ENCODE measurements around the gene PRDM8. TPM values are rescaled to one million over a fixed set of nuclear protein-coding genes. Genes with fewer than 3 reads are reported as not detected.

Gene PRDM8
- total and polyA plus RNA-seq, 2 donors (not counting 1 experiment from before 2014, with no cell fraction given), result 20.0 to 35.6 TPM

DNA sequence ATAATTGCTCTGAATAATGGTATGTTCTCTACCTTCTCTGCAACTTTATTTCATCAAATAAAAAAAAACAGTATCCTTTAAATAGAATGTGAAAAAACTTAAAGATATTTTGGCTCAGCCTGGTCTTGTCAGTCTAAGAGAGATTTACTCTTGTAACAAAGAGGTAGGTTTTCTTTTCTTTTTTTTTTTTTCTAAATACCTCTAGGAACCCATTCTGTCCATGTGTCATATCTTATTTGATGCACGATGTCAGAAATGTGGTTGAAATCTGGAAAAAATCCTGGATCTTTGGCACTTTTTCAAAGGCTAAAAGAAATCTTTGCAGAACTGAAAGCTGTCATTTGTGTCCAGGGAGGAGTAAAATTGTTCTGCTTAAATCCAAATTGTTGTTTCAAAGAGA, 51.8 kb downstream of the PRDM8 start:
- H3K27ac Mint-ChIP-seq, result no peak overlapping the region
- DNase-seq (no peak), ATAC-seq (ENCODE audit: low read depth) (no peak)
- Histone ChIP-seq H2AFZ (ENCODE audit: insufficient read depth, low read depth, low read length, poor library complexity, severe bottlenecking) (no peak overlapping the region), H3K9ac (ENCODE audit: low read length) (no peak overlapping the region), H3K36me3 (replicated peaks in 1 of 2; ENCODE audit: control extremely low read depth in 1 of 2, control insufficient read depth in 1 of 2, extremely low read depth in 1 of 2, insufficient read depth in 2 of 2, low read length in 1 of 2) (no peaks in the 10 kb centered on the region), H3K27ac (ENCODE audit: low read length in 2 of 2) (no peak overlapping the region), H3K4me1 (ENCODE audit: control insufficient read depth in 2 of 2, insufficient read depth in 2 of 2, low read length in 2 of 2) (no peaks in the 10 kb centered on the region), H3K9me3 (ENCODE audit: control extremely low read depth in 1 of 3, control insufficient read depth in 2 of 3, insufficient read depth in 1 of 3, low read length in 2 of 3) (peaks cover 0 to 3% (median 0%) of the 10 kb centered on the region in 3 donors), H3K4me2 (replicated peaks; ENCODE audit: low read depth, low read length, poor library complexity, severe bottlenecking) (no peak overlapping the region), H4K20me1 (ENCODE audit: control insufficient read depth, insufficient read depth, low read length, poor library complexity, severe bottlenecking) (no peaks in the 10 kb centered on the region), H3K79me2 (ENCODE audit: control insufficient read depth, insufficient read depth, low read length) (no peaks in the 10 kb centered on the region), H3K4me3 (ENCODE audit: control extremely low read depth in 1 of 5, extremely low read depth in 1 of 5, insufficient read depth in 1 of 5, low read depth in 2 of 5, low read length in 4 of 5) (no peak overlapping the region), H3K27me3 (replicated peaks in 1 of 4; ENCODE audit: control extremely low read depth in 1 of 4, control insufficient read depth in 3 of 4, insufficient read depth in 4 of 4, low read length in 3 of 4) (peaks cover 0 to 5% (median 2%) of the 10 kb centered on the region in 4 experiments)
- POLR2A ChIA-PET, result no interaction called here
- H3K4me3 Mint-ChIP-seq, result no peak overlapping the region
- intact Hi-C loops (cut with micrococcal nuclease), result no loop called here
- peaks cover 28% of the 10 kb centered on the region for H3K27me3 Mint-ChIP-seq
- WGBS (ENCODE audit: insufficient coverage), result 100% methylated on average over 1 of the region's 1 CpG
- CTCF ChIA-PET, result no interaction called here
- H3K4me1 Mint-ChIP-seq, result no peaks in the 10 kb centered on the region
- no peaks in the 10 kb centered on the region for H3K9me3 Mint-ChIP-seq (ENCODE audit: insufficient read depth)
- TF ChIP-seq EZH2 (IDR thresholded peaks at IDR 0.05; ENCODE audit: borderline replicate concordance, insufficient read depth, low read depth, low read length, poor library complexity, severe bottlenecking), result no peak
- TF ChIP-seq, protein P1, sequence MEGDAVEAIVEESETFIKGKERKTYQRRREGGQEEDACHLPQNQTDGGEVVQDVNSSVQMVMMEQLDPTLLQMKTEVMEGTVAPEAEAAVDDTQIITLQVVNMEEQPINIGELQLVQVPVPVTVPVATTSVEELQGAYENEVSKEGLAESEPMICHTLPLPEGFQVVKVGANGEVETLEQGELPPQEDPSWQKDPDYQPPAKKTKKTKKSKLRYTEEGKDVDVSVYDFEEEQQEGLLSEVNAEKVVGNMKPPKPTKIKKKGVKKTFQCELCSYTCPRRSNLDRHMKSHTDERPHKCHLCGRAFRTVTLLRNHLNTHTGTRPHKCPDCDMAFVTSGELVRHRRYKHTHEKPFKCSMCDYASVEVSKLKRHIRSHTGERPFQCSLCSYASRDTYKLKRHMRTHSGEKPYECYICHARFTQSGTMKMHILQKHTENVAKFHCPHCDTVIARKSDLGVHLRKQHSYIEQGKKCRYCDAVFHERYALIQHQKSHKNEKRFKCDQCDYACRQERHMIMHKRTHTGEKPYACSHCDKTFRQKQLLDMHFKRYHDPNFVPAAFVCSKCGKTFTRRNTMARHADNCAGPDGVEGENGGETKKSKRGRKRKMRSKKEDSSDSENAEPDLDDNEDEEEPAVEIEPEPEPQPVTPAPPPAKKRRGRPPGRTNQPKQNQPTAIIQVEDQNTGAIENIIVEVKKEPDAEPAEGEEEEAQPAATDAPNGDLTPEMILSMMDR (IDR thresholded peaks at IDR 0.05), result no peak

DNA sequence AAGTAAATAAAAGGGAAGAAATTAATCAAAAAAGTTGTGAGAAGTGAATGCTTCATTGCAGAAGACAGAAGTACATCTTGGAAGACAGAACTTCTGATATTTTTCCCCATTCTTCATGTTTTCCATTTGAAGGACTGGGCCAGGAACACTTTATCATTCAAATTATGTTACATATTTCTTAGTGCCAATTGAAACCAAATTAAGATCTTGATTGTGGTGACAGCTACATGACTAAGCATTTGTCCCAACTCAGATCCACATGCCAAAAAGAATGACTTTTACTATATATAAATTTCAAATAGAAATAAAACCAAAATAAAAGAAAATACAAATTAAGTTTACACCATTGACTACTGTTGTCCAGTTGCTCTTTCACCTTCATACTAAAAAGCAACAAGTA, 55.1 kb downstream of the PRDM8 start:
- Histone ChIP-seq H4K20me1 (ENCODE audit: control insufficient read depth, insufficient read depth, low read length, poor library complexity, severe bottlenecking) (no peaks in the 10 kb centered on the region), H3K79me2 (ENCODE audit: control insufficient read depth, insufficient read depth, low read length) (no peaks in the 10 kb centered on the region), H3K4me3 (ENCODE audit: control extremely low read depth in 1 of 5, extremely low read depth in 1 of 5, insufficient read depth in 1 of 5, low read depth in 2 of 5, low read length in 4 of 5) (no peak overlapping the region), H3K4me1 (ENCODE audit: control insufficient read depth in 2 of 2, insufficient read depth in 2 of 2, low read length in 2 of 2) (no peaks in the 10 kb centered on the region), H3K27me3 (replicated peaks in 1 of 4; ENCODE audit: control extremely low read depth in 1 of 4, control insufficient read depth in 3 of 4, insufficient read depth in 4 of 4, low read length in 3 of 4) (peaks cover 0 to 16% (median 12%) of the 10 kb centered on the region in 4 experiments), H2AFZ (ENCODE audit: insufficient read depth, low read depth, low read length, poor library complexity, severe bottlenecking) (no peak overlapping the region), H3K4me2 (replicated peaks; ENCODE audit: low read depth, low read length, poor library complexity, severe bottlenecking) (no peak overlapping the region), H3K9ac (ENCODE audit: low read length) (no peak overlapping the region), H3K36me3 (replicated peaks in 1 of 2; ENCODE audit: control extremely low read depth in 1 of 2, control insufficient read depth in 1 of 2, extremely low read depth in 1 of 2, insufficient read depth in 2 of 2, low read length in 1 of 2) (no peaks in the 10 kb centered on the region), H3K9me3 (ENCODE audit: control extremely low read depth in 1 of 3, control insufficient read depth in 2 of 3, insufficient read depth in 1 of 3, low read length in 2 of 3) (peaks cover 0 to 3% (median 0%) of the 10 kb centered on the region in 3 donors), H3K27ac (ENCODE audit: low read length in 2 of 2) (no peak overlapping the region)
- peaks cover 27% of the 10 kb centered on the region for H3K27me3 Mint-ChIP-seq
- DNase-seq (no peak), ATAC-seq (ENCODE audit: low read depth) (no peak)
- no peak for TF ChIP-seq EZH2 (IDR thresholded peaks at IDR 0.05; ENCODE audit: borderline replicate concordance, insufficient read depth, low read depth, low read length, poor library complexity, severe bottlenecking)
- TF ChIP-seq, protein P1 (IDR thresholded peaks at IDR 0.05), result no peak
- H3K27ac Mint-ChIP-seq, result no peak overlapping the region
- CTCF ChIA-PET, result no interaction called here
- intact Hi-C loops (cut with micrococcal nuclease), result no loop called here
- no peaks in the 10 kb centered on the region for H3K9me3 Mint-ChIP-seq (ENCODE audit: insufficient read depth)
- H3K4me3 Mint-ChIP-seq, result no peak overlapping the region
- no peaks in the 10 kb centered on the region for H3K4me1 Mint-ChIP-seq
- POLR2A ChIA-PET, result no interaction called here
